ENCODE data around the gene LIFR.

The LIFR gene

DNA sequence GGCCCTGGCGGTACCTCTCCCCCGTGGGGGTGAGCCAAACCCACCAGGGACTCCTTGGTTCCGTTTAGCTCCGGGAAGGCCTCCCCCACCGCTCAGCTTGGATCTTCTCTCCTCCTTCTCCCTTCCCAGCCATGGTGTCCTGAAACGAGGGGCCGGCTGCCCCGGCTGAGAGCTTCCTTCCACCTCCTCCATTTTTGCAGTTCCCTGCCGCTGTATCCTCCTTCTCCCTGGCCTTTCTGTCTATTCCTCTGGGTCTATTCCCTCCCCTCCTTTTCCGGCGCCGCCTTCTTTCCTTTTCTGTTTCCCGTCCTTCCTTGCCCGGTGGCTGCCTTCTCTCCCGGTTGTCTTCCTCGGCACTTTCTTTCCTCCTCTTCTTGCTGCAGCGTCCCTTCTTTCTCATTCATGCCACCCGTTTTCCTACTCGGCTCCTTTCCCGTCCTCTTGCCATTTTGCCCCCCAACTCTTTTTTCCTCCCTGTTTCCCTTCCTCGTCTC, 110.4 kb downstream of the LIFR start:
- H3K9me3 ChIP-seq (ENCODE audit: control insufficient read depth in 2 of 2, low read length in 2 of 2): no peaks in the 10 kb centered on the region
- no peak overlapping the region for H3K4me3 ChIP-seq (ENCODE audit: low read length in 2 of 2)
- no peaks in the 10 kb centered on the region for H3K36me3 ChIP-seq (ENCODE audit: control insufficient read depth in 2 of 2, insufficient read depth in 2 of 2, low read length in 2 of 2)
- H3K9ac ChIP-seq (ENCODE audit: low read depth in 1 of 2, low read length in 2 of 2): no peak overlapping the region
- H3K4me1 ChIP-seq (ENCODE audit: control insufficient read depth in 2 of 2, insufficient read depth in 2 of 2, low read length in 2 of 2): peaks cover 0 to 6% of the 10 kb centered on the region in 2 donors
- peaks cover 0 to 10% of the 10 kb centered on the region in 2 donors for H3K27me3 ChIP-seq (ENCODE audit: control insufficient read depth in 2 of 2, insufficient read depth in 2 of 2, low read length in 2 of 2)
- no peak overlapping the region for H3K27ac ChIP-seq (ENCODE audit: low read depth in 2 of 2, low read length in 2 of 2)

DNA sequence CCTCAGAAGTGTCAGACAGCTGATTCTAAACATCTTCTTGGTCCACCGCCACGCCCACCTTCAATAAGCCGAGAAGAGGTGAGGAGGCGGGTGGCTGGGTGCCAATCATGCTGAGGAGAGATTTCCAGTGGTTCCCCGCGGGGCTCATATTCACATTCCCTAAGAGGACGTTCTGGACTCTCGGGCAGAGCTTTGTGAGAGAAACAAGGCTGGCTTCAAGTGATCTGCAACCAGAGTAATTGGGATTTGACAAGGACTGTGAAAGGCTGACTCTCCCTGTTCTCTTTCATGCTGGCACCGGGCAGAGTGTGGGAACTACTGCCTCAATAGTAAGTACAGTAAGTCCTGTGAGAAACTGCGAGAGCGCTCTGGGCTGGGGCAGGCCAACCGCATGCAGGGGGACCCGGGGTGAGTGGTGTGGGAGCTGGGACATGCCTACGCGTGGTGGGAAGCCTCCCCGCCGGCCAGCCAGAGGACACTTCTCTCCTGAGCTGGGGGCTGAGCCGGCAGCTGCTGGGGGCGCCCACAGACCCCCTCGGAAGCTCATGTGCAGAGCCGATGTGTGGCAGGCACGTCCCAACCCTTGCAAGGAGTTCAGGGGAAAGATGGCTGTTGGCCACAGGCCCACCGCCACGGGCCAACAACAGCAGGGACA, 110.9 kb downstream of the LIFR start:
- no peaks in the 10 kb centered on the region for H3K36me3 ChIP-seq (ENCODE audit: control insufficient read depth in 2 of 2, insufficient read depth in 2 of 2, low read length in 2 of 2)
- peaks cover 0 to 9% of the 10 kb centered on the region in 2 donors for H3K27me3 ChIP-seq (ENCODE audit: control insufficient read depth in 2 of 2, insufficient read depth in 2 of 2, low read length in 2 of 2)
- no peak overlapping the region for H3K4me3 ChIP-seq (ENCODE audit: low read length in 2 of 2)
- peaks cover 0 to 6% of the 10 kb centered on the region in 2 donors for H3K4me1 ChIP-seq (ENCODE audit: control insufficient read depth in 2 of 2, insufficient read depth in 2 of 2, low read length in 2 of 2)
- no peaks in the 10 kb centered on the region for H3K9me3 ChIP-seq (ENCODE audit: control insufficient read depth in 2 of 2, low read length in 2 of 2)
- H3K9ac ChIP-seq (ENCODE audit: low read depth in 1 of 2, low read length in 2 of 2): no peak overlapping the region
- no peak overlapping the region for H3K27ac ChIP-seq (ENCODE audit: low read depth in 2 of 2, low read length in 2 of 2)

DNA sequence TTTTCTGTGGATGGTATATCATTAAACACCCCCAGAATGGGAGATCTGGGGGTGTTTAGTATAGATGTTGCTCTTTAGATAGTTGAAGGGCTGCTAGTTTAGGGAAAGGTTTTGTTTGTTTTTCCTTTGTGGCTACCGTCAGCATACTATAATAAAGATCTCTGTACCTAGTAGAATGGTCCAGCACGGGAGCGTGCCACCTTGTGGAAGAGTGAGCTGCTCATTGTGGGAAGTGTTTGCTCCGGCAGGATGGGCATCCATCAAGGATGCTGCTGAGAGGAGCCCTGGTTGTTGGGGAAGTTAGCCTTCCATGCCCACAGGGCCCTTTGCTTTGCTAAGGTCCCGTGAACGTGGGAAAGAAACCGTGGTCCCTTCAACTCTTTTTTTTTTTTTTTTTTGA, 113.1 kb downstream of the LIFR start:
- H3K27ac ChIP-seq (ENCODE audit: low read depth in 2 of 2, low read length in 2 of 2): no peak overlapping the region
- H3K9me3 ChIP-seq (ENCODE audit: control insufficient read depth in 2 of 2, low read length in 2 of 2): no peaks in the 10 kb centered on the region
- H3K27me3 ChIP-seq (ENCODE audit: control insufficient read depth in 2 of 2, insufficient read depth in 2 of 2, low read length in 2 of 2): peaks cover 0 to 2% of the 10 kb centered on the region in 2 donors
- no peak overlapping the region for H3K4me3 ChIP-seq (ENCODE audit: low read length in 2 of 2)
- peaks cover 0 to 2% of the 10 kb centered on the region in 2 donors for H3K4me1 ChIP-seq (ENCODE audit: control insufficient read depth in 2 of 2, insufficient read depth in 2 of 2, low read length in 2 of 2)
- H3K9ac ChIP-seq (ENCODE audit: low read depth in 1 of 2, low read length in 2 of 2): no peak overlapping the region
- no peaks in the 10 kb centered on the region for H3K36me3 ChIP-seq (ENCODE audit: control insufficient read depth in 2 of 2, insufficient read depth in 2 of 2, low read length in 2 of 2)

DNA sequence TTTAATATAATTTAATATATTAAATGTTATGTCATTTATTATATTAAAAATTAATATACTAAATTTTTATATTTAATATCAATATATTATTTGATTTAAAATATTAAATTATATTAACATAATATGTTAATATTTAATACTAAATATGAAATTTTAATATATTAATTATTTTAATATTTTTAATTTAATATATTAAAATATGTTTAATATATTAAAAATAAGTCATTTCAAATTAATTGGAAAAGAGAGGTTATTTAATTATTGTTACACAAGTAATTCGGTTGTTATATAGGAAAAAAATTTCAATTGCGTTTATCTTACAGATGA, 114.2 kb downstream of the LIFR start:
- H3K36me3 ChIP-seq (ENCODE audit: control insufficient read depth in 2 of 2, insufficient read depth in 2 of 2, low read length in 2 of 2): no peaks in the 10 kb centered on the region
- no peak overlapping the region for H3K4me3 ChIP-seq (ENCODE audit: low read length in 2 of 2)
- no peaks in the 10 kb centered on the region for H3K4me1 ChIP-seq (ENCODE audit: control insufficient read depth in 2 of 2, insufficient read depth in 2 of 2, low read length in 2 of 2)
- no peak overlapping the region for H3K9ac ChIP-seq (ENCODE audit: low read depth in 1 of 2, low read length in 2 of 2)
- H3K27ac ChIP-seq (ENCODE audit: low read depth in 2 of 2, low read length in 2 of 2): no peak overlapping the region
- peaks cover 0 to 2% of the 10 kb centered on the region in 2 donors for H3K27me3 ChIP-seq (ENCODE audit: control insufficient read depth in 2 of 2, insufficient read depth in 2 of 2, low read length in 2 of 2)
- H3K9me3 ChIP-seq (ENCODE audit: control insufficient read depth in 2 of 2, low read length in 2 of 2): no peaks in the 10 kb centered on the region

DNA sequence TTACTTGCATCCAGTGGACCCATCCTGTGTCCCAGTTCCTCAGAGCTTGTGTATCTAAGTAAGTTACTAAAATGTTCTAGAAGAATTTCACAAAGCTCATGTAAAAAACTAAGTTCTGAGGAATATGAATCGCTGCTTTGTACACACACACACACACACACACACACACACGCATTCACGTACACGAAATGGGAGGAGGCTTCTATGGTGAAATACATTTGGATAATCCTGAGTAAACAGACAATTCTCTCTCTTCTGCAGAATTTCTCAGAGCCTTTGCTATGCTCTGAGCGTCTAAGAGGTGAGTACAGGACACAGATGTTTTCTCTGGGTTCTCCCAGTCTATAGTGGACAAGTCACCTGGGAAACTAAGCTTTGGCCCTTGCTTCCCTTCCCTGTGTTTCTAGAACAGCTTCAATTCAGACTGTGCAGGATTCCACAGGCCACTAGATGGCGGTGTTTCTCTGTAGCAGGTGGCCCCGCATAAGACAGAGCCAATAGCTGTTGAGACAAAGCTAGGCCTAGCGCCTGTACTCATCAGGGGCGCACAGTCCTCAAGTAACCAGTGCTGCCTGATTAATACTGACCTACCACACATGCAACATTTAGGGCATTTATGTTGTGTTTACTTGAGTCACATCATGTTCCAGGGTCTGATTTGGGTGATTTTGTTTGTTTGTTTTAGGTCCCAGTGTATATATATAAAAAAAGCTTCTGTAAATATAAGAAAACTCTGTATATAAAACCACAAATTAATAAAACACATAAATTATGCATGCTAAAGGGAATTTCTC, 114.8 kb downstream of the LIFR start:
- Histone ChIP-seq H3K4me1 (ENCODE audit: control insufficient read depth in 2 of 2, insufficient read depth in 2 of 2, low read length in 2 of 2) (no peaks in the 10 kb centered on the region), H3K4me3 (ENCODE audit: low read length in 2 of 2) (no peak overlapping the region), H3K9ac (ENCODE audit: low read depth in 1 of 2, low read length in 2 of 2) (no peak overlapping the region), H3K27ac (ENCODE audit: low read depth in 2 of 2, low read length in 2 of 2) (no peak overlapping the region), H3K9me3 (ENCODE audit: control insufficient read depth in 2 of 2, low read length in 2 of 2) (no peaks in the 10 kb centered on the region), H3K27me3 (ENCODE audit: control insufficient read depth in 2 of 2, insufficient read depth in 2 of 2, low read length in 2 of 2) (peaks cover 0 to 2% of the 10 kb centered on the region in 2 donors), H3K36me3 (ENCODE audit: control insufficient read depth in 2 of 2, insufficient read depth in 2 of 2, low read length in 2 of 2) (no peaks in the 10 kb centered on the region)

DNA sequence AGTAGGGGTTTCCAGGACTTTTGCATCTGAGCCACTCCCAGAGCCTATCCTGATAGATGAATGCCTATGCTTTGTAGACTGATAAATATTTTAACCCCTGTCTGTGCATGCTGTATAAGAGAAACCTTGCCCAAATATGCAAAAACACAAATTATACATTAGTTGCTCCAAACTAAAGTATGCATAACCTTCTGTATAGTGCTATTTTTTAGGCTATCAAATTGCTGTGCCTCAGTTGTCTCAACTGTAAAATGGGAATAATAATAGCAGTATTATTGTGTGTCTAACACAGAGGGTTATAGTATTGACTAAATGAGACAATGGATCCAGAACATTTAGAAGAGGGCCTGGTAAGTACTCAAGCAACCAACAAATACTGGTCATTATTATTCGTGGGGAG, 117.7 kb downstream of the LIFR start:
- H3K9ac ChIP-seq (ENCODE audit: low read depth in 1 of 2, low read length in 2 of 2): no peak overlapping the region
- H3K27me3 ChIP-seq (ENCODE audit: control insufficient read depth in 2 of 2, insufficient read depth in 2 of 2, low read length in 2 of 2): peaks cover 2% of the 10 kb centered on the region in 2 donors
- no peak overlapping the region for H3K4me3 ChIP-seq (ENCODE audit: low read length in 2 of 2)
- no peaks in the 10 kb centered on the region for H3K4me1 ChIP-seq (ENCODE audit: control insufficient read depth in 2 of 2, insufficient read depth in 2 of 2, low read length in 2 of 2)
- no peaks in the 10 kb centered on the region for H3K36me3 ChIP-seq (ENCODE audit: control insufficient read depth in 2 of 2, insufficient read depth in 2 of 2, low read length in 2 of 2)
- no peak overlapping the region for H3K27ac ChIP-seq (ENCODE audit: low read depth in 2 of 2, low read length in 2 of 2)
- H3K9me3 ChIP-seq (ENCODE audit: control insufficient read depth in 2 of 2, low read length in 2 of 2): no peaks in the 10 kb centered on the region

DNA sequence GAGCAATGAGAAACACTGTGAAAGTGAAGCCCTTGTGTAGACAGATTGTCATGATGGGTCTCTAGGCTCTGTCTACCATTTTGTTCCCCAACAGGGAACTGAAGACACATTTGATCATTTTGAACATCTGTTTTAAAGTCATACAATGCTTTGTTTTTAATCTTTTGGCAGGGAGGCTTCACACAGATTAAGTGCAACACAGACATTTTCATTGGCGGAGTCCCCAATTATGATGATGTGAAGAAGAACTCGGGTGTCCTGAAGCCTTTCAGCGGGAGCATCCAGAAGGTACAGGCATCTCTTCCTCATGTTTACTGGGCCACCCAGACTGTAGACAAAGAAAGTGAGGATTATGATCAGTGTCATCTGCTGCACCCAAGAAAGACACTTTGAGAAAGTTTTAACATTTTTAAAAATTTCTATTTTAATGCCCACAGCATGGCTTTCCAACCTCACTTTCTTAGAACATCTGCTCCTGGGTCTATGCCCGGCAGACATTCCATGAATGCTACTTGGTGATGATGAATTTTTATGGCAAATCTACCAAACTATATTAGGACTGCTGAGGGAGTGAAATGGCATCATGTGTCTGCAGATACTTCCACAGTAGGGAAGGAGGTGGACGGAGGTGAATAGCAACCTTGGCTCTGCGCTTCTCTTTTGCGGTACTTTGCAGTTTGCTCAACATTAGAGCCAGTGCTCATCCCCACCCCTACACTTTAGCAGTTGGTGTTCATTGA, 121.3 kb downstream of the LIFR start:
- H3K27ac ChIP-seq (ENCODE audit: low read depth in 2 of 2, low read length in 2 of 2): no peak overlapping the region

DNA sequence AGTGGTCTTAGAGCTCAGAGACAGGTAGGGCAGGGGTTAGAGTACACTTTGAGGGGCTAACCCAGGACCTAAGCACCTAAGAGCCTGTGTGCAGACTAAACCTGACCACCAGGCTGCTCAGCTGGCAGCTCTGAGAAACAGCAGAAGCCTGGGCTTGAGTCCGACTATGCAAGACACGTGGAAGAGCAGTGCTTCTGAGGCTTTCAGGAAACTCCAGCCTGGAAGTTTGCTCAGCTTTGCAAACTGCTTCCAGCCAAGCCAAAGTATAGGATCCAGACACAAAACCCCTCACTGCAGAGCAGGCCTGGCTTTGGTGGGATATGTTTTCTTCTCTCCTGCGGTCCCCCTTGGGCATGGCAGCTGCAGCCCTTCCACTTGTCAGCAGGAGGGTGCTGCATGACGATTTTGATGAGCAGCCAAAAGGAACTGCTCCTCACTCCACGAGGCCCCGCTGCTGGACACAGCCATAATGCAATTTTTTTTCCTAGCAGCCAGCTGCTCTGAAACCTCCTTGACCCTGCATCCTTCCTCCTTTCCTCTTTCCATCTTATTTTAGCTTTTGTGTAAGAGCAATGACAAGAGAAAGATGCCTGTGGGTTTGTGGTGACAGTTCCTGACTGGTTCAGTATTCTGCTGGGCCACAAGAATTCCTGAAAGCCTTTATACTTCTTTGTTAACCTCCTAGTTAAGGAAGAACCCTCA, 123.1 kb downstream of the LIFR start:
- Histone ChIP-seq H3K36me3 (ENCODE audit: control insufficient read depth in 2 of 2, insufficient read depth in 2 of 2, low read length in 2 of 2) (no peaks in the 10 kb centered on the region), H3K9me3 (ENCODE audit: control insufficient read depth in 2 of 2, low read length in 2 of 2) (no peaks in the 10 kb centered on the region), H3K27me3 (ENCODE audit: control insufficient read depth in 2 of 2, insufficient read depth in 2 of 2, low read length in 2 of 2) (peaks cover 2% of the 10 kb centered on the region in 2 donors), H3K4me3 (ENCODE audit: low read length in 2 of 2) (no peak overlapping the region), H3K27ac (ENCODE audit: low read depth in 2 of 2, low read length in 2 of 2) (peak overlapping the region in 1 of 2 donors; percentile 6), H3K9ac (ENCODE audit: low read depth in 1 of 2, low read length in 2 of 2) (no peak overlapping the region), H3K4me1 (ENCODE audit: control insufficient read depth in 2 of 2, insufficient read depth in 2 of 2, low read length in 2 of 2) (no peaks in the 10 kb centered on the region)

More for the DNA sequence above, 121.3 kb downstream of the LIFR start:
- H3K27me3 ChIP-seq (ENCODE audit: control insufficient read depth in 2 of 2, insufficient read depth in 2 of 2, low read length in 2 of 2): peaks cover 2% of the 10 kb centered on the region in 2 donors
- H3K9me3 ChIP-seq (ENCODE audit: control insufficient read depth in 2 of 2, low read length in 2 of 2): no peaks in the 10 kb centered on the region
- H3K9ac ChIP-seq (ENCODE audit: low read depth in 1 of 2, low read length in 2 of 2): no peak overlapping the region
- H3K4me1 ChIP-seq (ENCODE audit: control insufficient read depth in 2 of 2, insufficient read depth in 2 of 2, low read length in 2 of 2): no peaks in the 10 kb centered on the region
- H3K4me3 ChIP-seq (ENCODE audit: low read length in 2 of 2): no peak overlapping the region
- H3K36me3 ChIP-seq (ENCODE audit: control insufficient read depth in 2 of 2, insufficient read depth in 2 of 2, low read length in 2 of 2): no peaks in the 10 kb centered on the region

DNA sequence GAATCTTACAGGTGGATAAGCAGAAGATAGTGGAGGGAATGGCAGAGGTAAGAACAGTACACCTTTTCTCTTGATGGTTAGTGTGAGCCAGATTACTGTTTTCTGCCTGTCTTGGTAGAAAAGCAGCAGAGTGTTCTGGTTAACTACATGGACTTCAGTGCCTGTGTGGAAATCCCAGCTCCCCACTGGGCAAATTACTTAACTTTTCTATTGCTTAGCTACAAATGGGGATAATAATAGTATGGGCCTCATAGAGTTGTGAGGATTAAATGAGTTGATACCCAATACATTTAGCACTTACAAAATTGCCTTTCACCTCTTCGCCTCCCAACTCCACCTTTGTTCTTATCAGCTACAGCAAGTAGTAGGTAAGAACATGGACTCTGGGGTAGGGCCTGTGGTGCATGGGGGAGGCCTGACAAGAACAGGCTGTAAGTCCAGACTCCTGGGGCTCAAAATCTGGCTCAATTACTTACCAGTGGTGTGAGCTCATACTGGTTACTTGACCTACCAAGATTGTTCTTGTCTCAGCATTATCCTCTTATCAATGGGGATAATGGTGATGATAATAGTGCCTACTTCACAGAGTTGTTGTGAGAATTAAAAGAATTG, 125.1 kb downstream of the LIFR start:
- Histone ChIP-seq H3K27ac (ENCODE audit: low read depth in 2 of 2, low read length in 2 of 2) (no peak overlapping the region), H3K4me1 (ENCODE audit: control insufficient read depth in 2 of 2, insufficient read depth in 2 of 2, low read length in 2 of 2) (no peaks in the 10 kb centered on the region), H3K4me3 (ENCODE audit: low read length in 2 of 2) (no peak overlapping the region), H3K36me3 (ENCODE audit: control insufficient read depth in 2 of 2, insufficient read depth in 2 of 2, low read length in 2 of 2) (no peaks in the 10 kb centered on the region), H3K27me3 (ENCODE audit: control insufficient read depth in 2 of 2, insufficient read depth in 2 of 2, low read length in 2 of 2) (peaks cover 2% of the 10 kb centered on the region in 2 donors), H3K9me3 (ENCODE audit: control insufficient read depth in 2 of 2, low read length in 2 of 2) (no peaks in the 10 kb centered on the region), H3K9ac (ENCODE audit: low read depth in 1 of 2, low read length in 2 of 2) (no peak overlapping the region)

Data from mucosa of rectum (tissue), 2 donors.